A549 treated with CORT108297 at 1 μM for 4 hours (cell line): ENCODE results near the gene PIP5KL1. TPM values are rescaled to one million over a fixed set of nuclear protein-coding genes. Genes with fewer than 3 reads are reported as not detected.

ENCODE experiments used
- total RNA-seq: library from RNA; stranded (reverse); fragments of 200-300 nt; extraction: Qiagen RNA extraction; gene quantifications from 5 replicates; pipeline ENCODE4 v1.2.3, GENCODE V29; 2022

The PIP5KL1 gene, protein sequence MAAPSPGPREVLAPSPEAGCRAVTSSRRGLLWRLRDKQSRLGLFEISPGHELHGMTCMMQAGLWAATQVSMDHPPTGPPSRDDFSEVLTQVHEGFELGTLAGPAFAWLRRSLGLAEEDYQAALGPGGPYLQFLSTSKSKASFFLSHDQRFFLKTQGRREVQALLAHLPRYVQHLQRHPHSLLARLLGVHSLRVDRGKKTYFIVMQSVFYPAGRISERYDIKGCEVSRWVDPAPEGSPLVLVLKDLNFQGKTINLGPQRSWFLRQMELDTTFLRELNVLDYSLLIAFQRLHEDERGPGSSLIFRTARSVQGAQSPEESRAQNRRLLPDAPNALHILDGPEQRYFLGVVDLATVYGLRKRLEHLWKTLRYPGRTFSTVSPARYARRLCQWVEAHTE
- 1.4 to 2.4 TPM (median 2.3 TPM) in 5 replicates for total RNA-seq

GRCh38 chr9:127930231-127931091 is at the start of gene PIP5KL1:
PIP5KL1 (minus strand) TSS chr9:127930777; CDS start chr9:127930752, 25 bp downstream.

DNA sequence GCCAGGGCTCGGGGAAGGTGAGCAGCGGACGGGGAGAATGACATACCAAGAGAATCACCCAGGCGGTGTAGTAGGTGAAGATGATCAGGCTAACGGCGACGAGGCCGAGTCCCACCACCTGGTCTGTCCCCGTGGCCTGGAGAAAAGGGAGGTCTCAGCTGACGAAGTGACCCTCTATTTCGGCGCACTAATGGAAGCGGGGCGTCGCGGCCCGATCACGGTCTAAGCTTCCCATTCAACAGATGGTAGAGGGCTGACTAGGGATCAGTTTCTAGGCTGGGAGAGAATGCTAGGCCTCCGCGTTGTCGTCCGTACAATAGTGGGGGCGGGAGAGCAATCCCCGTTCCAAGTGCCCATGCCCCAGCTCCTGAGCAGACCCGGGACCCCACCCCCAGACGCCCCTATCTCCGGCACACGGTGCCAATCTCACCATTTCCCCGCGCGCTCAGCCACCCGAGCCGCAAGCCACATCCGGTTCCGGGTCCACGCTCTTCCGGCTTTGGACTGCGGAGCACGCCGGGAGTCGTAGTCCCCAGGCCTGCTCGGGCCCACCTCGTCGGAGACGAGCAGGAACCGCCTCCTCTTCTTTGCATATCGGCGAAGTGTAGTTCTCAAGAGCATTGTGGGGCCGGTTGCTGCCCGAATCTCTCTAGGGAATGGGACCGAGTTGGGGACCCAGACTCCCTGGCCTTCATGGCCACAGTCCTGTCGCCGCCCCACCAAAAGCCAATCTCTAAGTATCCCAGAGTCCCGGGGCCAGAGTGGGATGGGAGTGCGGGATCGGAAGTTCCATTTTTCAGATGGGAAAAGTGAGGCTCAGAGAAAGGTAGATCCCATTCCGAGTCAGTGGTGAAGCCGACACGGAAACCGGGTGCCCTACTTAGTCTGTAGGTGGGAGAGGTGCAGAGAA is 7.1 kb upstream of the PIP5KL1 start, which contains the start of gene DPM2:
Gene DPM2 (minus strand): TSS at position 467 of the 910 bp plus-strand sequence. CDS start 34 bp downstream, at position 433.

DNA sequence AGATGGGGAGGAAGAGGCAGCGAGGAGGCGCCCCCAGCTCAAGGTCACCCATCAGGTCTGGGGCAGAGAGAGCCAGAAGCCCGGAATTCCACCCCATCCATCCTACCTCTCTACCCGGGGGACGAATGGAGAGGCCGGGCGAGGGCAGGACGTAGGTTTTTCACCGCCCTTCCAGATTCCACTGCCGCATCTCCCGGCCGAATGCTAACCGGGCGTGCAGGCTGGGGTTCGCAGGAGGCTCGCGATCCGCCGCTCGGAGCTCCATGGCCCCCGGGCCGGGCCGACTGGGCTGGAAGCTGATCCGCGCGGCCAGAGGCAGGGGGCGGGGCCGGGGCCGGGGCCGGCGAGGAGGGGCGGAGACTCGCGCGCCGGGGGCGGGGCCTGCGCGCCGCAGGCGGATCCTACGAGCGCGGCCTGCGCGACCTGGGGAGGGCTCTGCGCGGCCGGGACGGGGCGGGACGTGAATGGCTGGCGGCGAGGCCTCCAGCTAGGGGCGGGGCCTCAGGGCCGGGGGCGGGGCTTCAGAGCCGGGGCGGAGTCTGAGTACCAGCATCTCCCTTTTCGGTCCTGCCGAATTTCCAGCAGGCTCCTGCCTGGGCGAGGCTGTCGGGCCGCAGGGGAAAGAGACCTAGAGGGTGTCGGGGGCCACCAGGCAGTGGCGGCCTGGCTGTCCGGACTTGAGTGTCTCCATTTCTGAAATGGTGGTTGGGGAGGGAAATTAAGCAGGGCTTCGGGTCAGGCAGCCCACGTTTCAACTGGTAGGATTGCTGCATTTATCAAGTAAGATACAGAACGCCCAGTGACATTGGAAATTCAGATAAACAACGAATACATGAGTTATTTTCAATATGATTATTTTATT is 13.6 kb downstream of the PIP5KL1 start, which contains the start of gene ST6GALNAC4:
Gene ST6GALNAC4 (minus strand): TSS at position 322 of the 862 bp plus-strand sequence. CDS start 622 bp downstream, outside the sequence.

DNA sequence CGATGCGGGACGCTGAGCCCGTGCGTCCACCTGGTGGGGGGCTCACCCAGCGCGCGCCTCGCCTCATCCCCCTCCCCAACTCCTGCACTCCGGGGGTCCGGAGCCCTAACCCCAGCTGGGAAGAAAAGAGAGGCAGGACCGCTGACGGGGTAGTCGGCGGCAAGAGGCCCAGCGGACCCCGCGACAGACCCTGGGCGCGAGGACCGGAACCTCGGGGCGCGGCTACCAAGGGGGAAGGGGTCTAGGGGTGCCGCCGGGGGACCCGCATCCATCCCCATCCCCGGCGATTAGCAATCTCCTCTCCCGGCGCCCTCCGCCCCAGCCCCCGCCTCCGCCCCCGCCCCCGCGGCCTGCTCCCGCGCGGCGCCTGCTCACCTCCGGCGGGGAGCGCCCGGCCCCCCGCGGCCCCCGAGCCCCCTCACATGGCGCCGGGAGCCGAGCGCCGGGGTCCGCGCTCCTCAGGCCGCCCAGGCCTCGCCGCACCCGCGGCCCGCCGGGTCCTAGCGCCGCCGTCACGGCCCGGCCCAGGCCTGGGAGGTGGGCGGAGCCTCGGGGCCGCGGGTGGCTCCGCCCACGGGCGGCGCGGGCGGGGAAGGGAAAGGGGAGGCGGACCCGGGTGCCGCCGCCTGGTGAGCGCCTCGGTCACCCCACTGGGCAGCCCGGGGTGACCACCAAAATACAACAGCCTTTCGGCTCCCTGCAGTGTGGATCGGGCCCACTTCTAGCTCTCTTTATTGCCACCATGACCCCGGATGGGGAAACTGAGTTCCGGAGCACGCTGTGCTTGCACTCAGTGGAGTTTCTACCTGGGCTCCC is 31.2 kb downstream of the PIP5KL1 start, which contains the start of gene ST6GALNAC6:
Gene ST6GALNAC6 (minus strand): TSS at position 476 of the 816 bp plus-strand sequence. CDS start 1,622 bp downstream, outside the sequence.

DNA sequence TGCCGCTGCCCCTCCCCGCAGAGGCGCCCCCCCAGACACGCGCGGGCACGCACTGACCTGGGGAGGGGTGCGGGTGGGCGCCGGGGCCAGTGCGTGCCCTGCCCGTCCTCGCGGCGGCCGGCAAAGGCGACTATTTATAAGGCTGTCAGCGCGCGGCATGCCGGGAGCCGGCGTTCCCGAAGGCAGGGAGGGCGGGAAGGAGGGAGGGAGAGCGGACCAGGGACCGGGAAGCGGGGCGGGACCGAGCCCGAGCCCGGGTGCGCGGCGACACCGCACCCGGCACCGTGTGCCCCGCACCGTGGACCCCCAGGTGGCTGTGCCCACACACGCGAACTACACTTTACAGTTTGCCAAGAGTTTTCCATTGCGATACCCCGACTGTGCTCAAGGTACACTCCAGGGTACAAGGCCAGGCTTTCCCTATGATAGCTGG is 53.0 kb downstream of the PIP5KL1 start, which contains the start of gene AK1:
Gene AK1 (minus strand): TSS at position 110 of the 433 bp plus-strand sequence. CDS start 3,058 bp downstream, outside the sequence.

Other genes with a start within 250 kb of the PIP5KL1 start
- gene CFAP157, start 223.8 kb downstream of the PIP5KL1 start, total RNA-seq: 0.04 to 0.07 TPM (median 0.06 TPM) in 3 of 5 replicates, not detected in the others
- 10.3 to 20.0 TPM (median 18.9 TPM) in 5 replicates for gene PTRH1, start 215.1 kb downstream of the PIP5KL1 start, total RNA-seq
- 0.02 to 0.05 TPM in 2 of 5 replicates, not detected in the others for gene TTC16, start 214.7 kb downstream of the PIP5KL1 start, total RNA-seq
- 10.5 to 15.4 TPM (median 15.1 TPM) in 5 replicates for gene TOR2A, start 195.5 kb downstream of the PIP5KL1 start, total RNA-seq
- gene SH2D3C, start 152.1 kb downstream of the PIP5KL1 start, total RNA-seq: 0.06 to 0.36 TPM (median 0.06 TPM) in 5 replicates
- 40.9 to 50.5 TPM (median 49.4 TPM) in 5 replicates for gene CDK9, start 144.7 kb downstream of the PIP5KL1 start, total RNA-seq
- gene FPGS, start 127.9 kb downstream of the PIP5KL1 start, total RNA-seq: 44.8 to 56.7 TPM (median 49.2 TPM) in 5 replicates
- 0.15 to 0.17 TPM (median 0.17 TPM) in 5 replicates for gene ENG, start 76.1 kb downstream of the PIP5KL1 start, total RNA-seq
- 40.1 to 83.3 TPM (median 73.5 TPM) in 5 replicates for gene AK1, start 53.1 kb downstream of the PIP5KL1 start, total RNA-seq
- gene ST6GALNAC6, start 31.2 kb downstream of the PIP5KL1 start, total RNA-seq: 22.2 to 26.8 TPM (median 23.4 TPM) in 5 replicates
- 14.0 to 24.2 TPM (median 22.2 TPM) in 5 replicates for gene ST6GALNAC4, start 13.7 kb downstream of the PIP5KL1 start, total RNA-seq
- gene DPM2, start 7.1 kb upstream of the PIP5KL1 start, total RNA-seq: 39.5 to 48.4 TPM (median 45.7 TPM) in 5 replicates
- 50.6 to 81.0 TPM (median 63.1 TPM) in 5 replicates for gene EEIG1, start 50.2 kb upstream of the PIP5KL1 start, total RNA-seq
- 5.1 to 7.5 TPM (median 7.2 TPM) in 5 replicates for gene NAIF1, start 136.5 kb upstream of the PIP5KL1 start, total RNA-seq
- 7.0 to 9.2 TPM (median 7.7 TPM) in 5 replicates for gene SLC25A25, start 137.5 kb upstream of the PIP5KL1 start, total RNA-seq
- gene PTGES2, start 197.0 kb upstream of the PIP5KL1 start, total RNA-seq: 76.5 to 104 TPM (median 94.8 TPM) in 5 replicates
- gene LCN2, start 218.7 kb upstream of the PIP5KL1 start, total RNA-seq: 2.8 to 6.5 TPM (median 3.4 TPM) in 5 replicates
- gene BBLN, start 229.5 kb upstream of the PIP5KL1 start, total RNA-seq: 41.2 to 69.2 TPM (median 66.0 TPM) in 5 replicates